Measurements from ENCODE around the gene FAM193A.

GRCh38 chr4:2497931-2498330, 38.5 kb upstream of the FAM193A start:
- TF ChIP-seq CTCF (IDR thresholded peaks at IDR 0.05) (no peak), EP300 (IDR thresholded peaks at IDR 0.05; ENCODE audit: borderline replicate concordance in 1 of 2, low read depth in 1 of 2, low read length in 1 of 2) (no peak), MAX (IDR thresholded peaks at IDR 0.05; ENCODE audit: low read depth) (no peak)

All from SK-N-SH (cell line).